Measurements from ENCODE around the gene SWAP70. TPM values are rescaled to one million over a fixed set of nuclear protein-coding genes. Genes with fewer than 3 reads are reported as not detected.

The SWAP70 gene
- total RNA-seq, 4 donors from 2014 or later: 29.7 to 53.6 (median 38.8) TPM

- DNase-seq: no peak
- WGBS, 2 donors: 95 to 98% methylated on average over 6 of the region's 6 CpGs
- H3K4me1 ChIP-seq: peaks cover 0 to 3% of the 10 kb centered on the region in 2 donors
- intact Hi-C loops (cut with DNase I): loop anchor here (10.0 kb wide), 1 partner anchor 55 kb away; no protein-coding TSS in a partner anchor
- TF ChIP-seq CTCF (IDR thresholded peaks at IDR 0.05): no peak
- no peak for TF ChIP-seq POLR2A (IDR thresholded peaks at IDR 0.05)
- no peaks in the 10 kb centered on the region for H3K9me3 ChIP-seq
- no peaks in the 10 kb centered on the region for H3K27me3 ChIP-seq
- no peak overlapping the region for H3K4me3 ChIP-seq (replicated peaks in 1 of 3)
- H3K36me3 ChIP-seq: no peaks in the 10 kb centered on the region
- H3K27ac ChIP-seq: no peak overlapping the region
Observed at GRCh38 chr11:9669954-9670353, 6.1 kb downstream of the SWAP70 start.

GRCh38 chr11:9672288-9672916, 8.5 kb downstream of the SWAP70 start:
- H3K27ac ChIP-seq: no peak overlapping the region
- no peaks in the 10 kb centered on the region for H3K9me3 ChIP-seq
- intact Hi-C loops (cut with DNase I): no loop called here
- no peak for DNase-seq
- TF ChIP-seq CTCF (IDR thresholded peaks at IDR 0.05) (no peak), POLR2A (IDR thresholded peaks at IDR 0.05) (no peak)
- WGBS, 2 donors: 90 to 92% methylated on average over 3 of the region's 3 CpGs
- no peaks in the 10 kb centered on the region for H3K27me3 ChIP-seq
- H3K4me1 ChIP-seq: peaks cover 0 to 5% of the 10 kb centered on the region in 2 donors
- H3K36me3 ChIP-seq: no peaks in the 10 kb centered on the region
- no peak overlapping the region for H3K4me3 ChIP-seq (replicated peaks in 1 of 3)

GRCh38 chr11:9672918-9673317, 9.0 kb downstream of the SWAP70 start:
- intact Hi-C loops (cut with DNase I): no loop called here
- DNase-seq: no peak
- H3K27ac ChIP-seq: no peak overlapping the region
- H3K27me3 ChIP-seq: no peaks in the 10 kb centered on the region
- H3K36me3 ChIP-seq: no peaks in the 10 kb centered on the region
- no peaks in the 10 kb centered on the region for H3K9me3 ChIP-seq
- H3K4me1 ChIP-seq: peaks cover 0 to 5% of the 10 kb centered on the region in 2 donors
- no peak overlapping the region for H3K4me3 ChIP-seq (replicated peaks in 1 of 3)
- TF ChIP-seq CTCF (IDR thresholded peaks at IDR 0.05) (no peak), POLR2A (IDR thresholded peaks at IDR 0.05) (no peak)
- WGBS, 2 donors: 92 to 98% methylated on average over 4 of the region's 4 CpGs

- H3K4me1 ChIP-seq: peaks cover 0 to 5% of the 10 kb centered on the region in 2 donors
- intact Hi-C loops (cut with DNase I): no loop called here
- no peaks in the 10 kb centered on the region for H3K27me3 ChIP-seq
- no peak overlapping the region for H3K27ac ChIP-seq
- no peaks in the 10 kb centered on the region for H3K9me3 ChIP-seq
- H3K36me3 ChIP-seq: no peaks in the 10 kb centered on the region
- WGBS, 2 donors: 68 to 73% methylated on average over 3 of the region's 3 CpGs
- no peak overlapping the region for H3K4me3 ChIP-seq (replicated peaks in 1 of 3)
- TF ChIP-seq CTCF (IDR thresholded peaks at IDR 0.05): no peak
- no peak for TF ChIP-seq POLR2A (IDR thresholded peaks at IDR 0.05)
- DNase-seq: no peak
Observed at GRCh38 chr11:9675691-9676090, 11.8 kb downstream of the SWAP70 start.

- Histone ChIP-seq H3K9me3 (no peaks in the 10 kb centered on the region), H3K4me1 (peaks cover 5 to 14% of the 10 kb centered on the region in 2 donors), H3K27ac (no peak overlapping the region), H3K27me3 (no peaks in the 10 kb centered on the region), H3K36me3 (no peaks in the 10 kb centered on the region), H3K4me3 (replicated peaks in 1 of 3) (no peak overlapping the region)
- DNase-seq: no peak
- intact Hi-C loops (cut with DNase I): no loop called here
- no peak for TF ChIP-seq CTCF (IDR thresholded peaks at IDR 0.05)
- no peak for TF ChIP-seq POLR2A (IDR thresholded peaks at IDR 0.05)
Observed at GRCh38 chr11:9677951-9678350, 14.1 kb downstream of the SWAP70 start.
